Activated CD8-positive, alpha-beta memory T cell treated with anti-CD3 and anti-CD28 coated beads for 48 hours (primary cell): Measurements from ENCODE around the gene CUTA.

Source experiments
- DNase-seq, 3 experiments: peaks; one replicate each; pipeline ENCODE4 v3.0.0-alpha.2; 2020; ENCODE audit warnings: low read depth in 2 of 3, low spot score in 2 of 3

CUTA gene

DNA sequence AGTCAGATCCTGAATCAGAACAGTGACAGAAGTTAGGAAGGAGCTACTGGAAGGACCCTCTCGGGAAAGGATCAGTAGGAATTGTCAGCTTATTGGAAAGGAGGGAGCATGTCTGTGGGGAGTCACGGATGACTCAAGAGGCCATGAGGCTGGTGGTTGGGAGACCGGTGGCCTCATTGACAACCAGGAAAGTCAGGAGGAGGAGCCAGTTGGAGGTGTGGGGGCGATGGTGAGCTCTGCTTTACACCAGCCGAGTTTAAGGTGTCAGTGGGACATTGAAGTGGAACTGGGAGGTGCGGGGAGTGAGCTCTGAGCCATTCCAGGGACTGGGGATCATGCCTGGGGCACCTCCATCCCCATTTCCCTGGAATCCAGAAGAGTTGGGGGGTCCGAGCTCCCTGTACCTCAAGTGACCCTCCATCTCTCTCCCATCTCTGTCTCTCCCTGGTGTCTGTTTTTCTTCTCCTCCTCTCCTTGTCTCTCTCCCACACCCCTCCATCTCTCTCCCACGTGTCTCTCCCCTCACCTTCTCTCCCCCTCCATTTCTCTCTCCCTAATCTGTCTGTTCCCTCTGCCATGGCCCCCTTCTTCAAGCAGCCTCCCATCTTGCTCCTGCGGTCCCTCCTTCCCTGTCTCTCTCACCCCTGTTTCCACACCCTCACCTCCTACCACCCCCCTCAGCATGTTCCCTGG, 22.2 kb upstream of the CUTA start:
- DNase-seq = no peak

DNA sequence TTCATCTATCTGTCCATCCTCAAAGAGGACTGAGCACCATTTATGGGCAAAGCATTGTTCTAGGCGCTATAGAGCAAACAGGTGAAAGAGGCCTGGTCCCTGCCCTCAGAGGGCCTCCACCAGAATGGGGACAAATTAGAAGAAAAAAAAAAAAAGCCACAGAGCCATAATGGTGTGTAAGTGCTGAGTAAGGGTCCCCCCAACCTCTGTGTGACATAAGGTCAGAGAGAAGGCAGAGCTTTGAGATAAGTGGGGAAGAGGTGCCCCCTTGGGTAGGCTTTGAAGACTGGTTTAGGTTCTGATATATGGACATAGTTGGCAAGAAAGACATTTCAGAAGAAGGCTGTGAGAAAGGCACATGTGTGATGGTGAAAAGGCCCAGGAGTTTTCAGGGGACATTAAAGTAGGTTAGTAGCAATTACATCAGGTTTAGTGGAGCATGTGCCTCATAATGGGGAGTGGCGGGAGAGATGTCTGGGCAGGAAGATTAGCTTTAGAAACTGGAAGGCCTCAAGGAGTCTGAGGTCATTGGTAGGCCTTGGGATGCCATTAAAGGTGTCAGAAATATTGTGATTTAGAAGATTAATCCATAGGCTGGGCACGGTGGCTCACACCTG, 21.2 kb upstream of the CUTA start:
- DNase-seq = no peak

DNA sequence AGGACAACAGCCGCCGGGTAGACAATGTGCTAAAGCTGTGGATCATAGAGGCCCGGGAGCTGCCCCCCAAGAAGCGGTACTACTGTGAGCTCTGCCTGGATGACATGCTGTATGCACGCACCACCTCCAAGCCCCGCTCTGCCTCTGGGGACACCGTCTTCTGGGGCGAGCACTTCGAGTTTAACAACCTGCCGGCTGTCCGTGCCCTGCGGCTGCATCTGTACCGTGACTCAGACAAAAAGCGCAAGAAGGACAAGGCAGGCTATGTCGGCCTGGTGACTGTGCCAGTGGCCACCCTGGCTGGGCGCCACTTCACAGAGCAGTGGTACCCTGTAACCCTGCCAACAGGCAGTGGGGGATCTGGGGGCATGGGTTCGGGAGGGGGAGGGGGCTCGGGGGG, 19.8 kb upstream of the CUTA start:
- DNase-seq = no peak

DNA sequence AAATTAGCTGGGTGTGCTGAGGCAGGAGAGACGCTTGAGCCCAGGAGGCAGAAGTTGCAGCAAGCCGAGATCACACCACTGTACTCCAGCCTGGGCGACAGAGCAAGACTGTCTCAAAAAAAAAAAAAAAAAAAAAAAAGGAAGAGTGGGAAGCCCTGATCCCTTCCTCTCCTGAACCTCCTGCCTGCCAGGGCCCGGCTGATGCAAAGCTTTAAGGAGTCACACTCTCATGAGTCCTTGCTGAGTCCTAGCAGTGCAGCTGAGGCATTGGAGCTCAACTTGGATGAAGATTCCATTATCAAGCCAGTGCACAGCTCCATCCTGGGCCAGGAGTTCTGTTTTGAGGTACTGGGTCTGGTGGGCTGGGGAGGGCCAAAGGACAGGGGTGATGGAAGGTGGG, 17.1 kb upstream of the CUTA start:
- DNase-seq = no peak

DNA sequence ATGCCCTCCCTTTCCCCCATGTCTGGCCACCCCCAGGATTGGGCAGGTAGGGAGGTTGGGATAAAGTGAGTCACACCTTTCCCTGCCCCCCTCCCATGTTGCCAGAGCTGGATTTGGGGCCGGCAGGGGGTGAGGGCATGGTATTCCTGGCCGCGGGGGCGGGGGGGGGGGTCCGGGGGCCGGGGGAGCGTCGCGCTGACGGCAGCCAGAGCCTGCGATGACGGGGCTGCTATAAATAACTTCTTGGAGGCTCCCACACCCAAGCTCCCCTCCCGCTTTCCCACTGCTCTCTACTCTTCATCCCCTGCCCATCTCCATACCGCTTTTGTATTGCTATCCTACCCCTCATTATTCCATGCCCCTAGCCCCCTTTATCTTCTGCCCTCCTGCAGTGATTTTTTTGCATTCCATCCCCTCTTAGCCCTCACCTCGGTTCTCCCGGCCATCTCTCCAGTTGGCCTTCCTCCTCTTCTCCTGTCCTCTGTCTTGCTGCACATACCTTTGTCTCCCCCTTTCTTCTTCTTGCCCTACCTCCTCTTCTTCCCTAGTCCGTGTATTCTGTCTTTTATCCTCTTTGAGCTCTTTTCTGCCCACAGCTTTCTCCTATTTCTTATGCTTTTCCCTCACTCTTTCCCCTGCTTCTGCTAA, 15.8 kb upstream of the CUTA start:
- DNase-seq = no peak

DNA sequence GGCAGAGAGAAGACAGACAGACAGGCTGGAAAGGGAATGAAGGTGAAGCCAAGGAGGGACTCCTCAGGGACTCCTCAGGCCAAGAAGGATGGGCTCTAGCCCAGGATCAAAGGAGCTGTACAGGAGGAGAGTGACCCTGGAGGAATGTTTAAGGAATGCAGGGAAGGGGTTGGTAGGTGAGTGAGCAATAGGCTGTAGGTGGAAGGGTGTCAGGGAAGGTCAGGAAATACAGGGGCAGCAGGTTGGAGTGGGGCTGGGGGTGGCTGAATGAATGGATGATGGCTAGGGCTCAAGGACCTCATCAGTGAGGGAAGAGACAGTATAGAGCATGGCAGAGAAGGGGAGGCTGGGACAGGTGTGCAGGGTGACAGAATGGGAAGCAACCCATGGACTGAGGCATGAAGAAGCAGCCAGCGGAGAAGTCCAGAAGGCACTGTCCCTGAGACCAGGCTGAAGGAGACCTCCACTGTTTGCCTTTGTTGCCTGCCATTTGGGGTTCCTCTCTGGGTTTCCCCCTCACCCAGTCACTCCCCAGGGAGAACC, 15.2 kb upstream of the CUTA start:
- DNase-seq = no peak

DNA sequence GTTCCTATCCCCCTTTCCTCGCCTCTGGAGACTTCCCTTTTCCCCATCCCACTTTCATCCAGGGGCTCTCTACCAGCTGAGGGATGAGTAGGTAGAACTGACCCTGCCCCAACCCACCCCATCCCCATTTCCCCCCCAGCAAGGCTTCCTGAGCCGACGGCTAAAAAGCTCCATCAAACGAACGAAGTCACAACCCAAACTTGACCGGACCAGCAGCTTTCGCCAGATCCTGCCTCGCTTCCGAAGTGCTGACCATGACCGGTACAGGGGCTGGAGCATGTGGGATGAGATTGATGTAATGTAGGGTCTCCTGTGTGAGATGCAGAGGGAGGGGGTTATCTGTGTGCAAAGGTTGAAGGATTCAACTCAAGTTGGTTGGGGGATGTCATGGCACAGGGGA, 14.6 kb upstream of the CUTA start:
- DNase-seq = no peak

DNA sequence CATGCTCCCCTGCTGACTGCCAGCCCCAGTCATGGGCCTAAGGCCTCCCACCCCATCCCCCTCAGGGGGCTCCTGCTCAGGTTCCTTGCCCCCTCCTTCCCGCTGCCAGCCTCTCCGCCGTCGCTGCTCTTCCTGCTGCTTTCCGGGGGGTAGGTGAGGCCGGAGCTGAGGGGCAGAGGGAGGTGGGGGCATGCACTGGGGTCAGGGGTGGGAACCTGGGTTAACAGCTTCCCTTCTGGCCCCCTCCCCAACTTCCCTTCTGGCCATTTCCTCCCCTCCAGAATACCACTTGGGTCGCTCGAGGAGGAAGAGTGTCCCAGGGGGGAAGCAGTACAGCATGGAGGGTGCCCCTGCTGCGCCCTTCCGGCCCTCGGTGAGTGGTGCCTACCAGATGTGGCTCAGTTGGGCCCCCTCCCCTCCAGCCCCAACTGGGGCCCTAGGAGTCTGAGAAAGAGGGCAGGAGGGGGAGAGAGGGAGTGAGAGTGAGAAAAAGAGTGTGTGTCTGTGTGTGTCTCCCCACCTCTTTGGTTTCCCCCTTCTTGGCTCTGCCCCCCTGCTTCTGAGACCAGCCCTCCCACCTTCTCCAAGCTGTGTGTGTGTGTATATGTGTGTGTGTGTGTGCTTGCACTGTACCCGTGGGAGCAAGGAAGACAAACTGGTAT, 14.1 kb upstream of the CUTA start:
- DNase-seq = no peak

DNA sequence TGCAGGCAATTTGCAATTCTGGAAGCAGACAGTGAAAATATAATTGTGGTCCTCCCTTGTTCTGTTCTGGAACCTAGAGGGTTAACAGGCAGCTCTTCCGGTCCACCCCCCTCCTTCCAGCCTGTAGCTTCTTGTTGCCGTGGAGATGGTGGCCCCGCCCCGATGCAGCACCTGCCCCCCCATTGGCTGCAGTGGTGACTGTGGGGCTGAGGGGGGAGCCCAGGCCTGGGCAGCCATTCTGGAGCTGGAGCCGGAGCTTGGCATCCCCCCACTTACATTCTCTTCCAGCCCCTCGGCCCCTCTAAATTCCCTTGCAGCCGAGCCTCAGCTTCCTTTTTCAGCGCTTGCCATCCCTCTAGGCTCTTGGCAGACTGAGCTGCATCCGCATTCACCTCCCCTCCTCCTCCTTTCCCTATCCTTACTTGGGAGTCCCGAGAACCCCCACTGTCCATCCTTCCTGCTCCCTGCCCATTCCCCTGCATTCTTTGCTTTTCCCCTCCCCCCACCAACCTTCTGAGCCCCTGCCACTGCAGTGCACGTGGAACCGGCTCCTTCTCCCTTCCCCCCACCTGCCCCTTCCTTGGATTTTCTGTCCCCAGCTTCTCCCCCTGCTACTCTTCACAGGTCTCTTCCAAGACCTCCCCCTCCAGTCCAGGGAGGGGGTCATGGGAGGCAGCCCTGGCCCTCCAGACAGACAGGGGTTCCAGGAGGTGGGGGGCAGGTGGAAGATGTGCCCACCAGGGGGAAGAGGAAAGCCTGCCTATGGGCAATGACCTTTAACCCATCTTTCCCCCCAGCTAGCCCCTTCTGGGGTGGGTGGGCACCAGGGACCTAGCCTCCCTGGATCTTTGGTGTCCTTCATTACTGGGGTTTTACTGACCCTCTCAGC, 13.3 kb upstream of the CUTA start:
- DNase-seq = peak in 2 of 3 experiments; percentile 42 to 69

DNA sequence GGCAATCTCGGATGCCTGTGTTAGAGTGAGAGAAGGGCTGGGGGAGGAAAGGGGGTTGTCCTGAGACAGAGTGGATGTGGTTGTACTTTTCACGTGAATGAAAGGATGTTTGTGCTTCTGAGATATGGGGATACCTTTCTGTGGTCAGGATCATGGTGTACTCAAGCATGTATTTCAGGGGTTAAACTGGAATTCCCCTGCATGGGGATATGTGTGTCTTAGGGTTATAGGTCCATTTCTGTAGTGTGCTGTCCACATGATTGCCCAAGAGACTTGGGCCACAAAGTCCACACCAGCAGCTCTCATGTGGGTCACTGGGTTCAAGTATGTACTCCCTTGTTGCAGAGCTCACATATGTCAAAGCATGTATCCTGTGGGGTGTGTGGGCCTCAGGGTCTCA, 12.4 kb upstream of the CUTA start:
- DNase-seq = no peak

DNA sequence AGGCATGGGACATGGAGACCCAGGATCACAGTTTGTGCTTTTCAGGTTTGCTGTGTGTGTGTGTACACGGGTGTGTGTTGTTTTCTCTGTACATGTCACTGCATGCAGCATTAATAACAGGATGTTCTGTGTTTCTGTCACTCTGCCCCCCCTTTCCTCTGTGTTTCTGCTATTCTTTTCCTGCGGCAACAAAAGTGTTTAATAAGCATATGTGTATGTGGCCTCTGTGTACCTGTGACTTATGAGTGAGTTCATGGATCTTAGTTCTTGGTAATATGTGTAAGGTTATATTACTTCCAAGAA, 11.8 kb upstream of the CUTA start:
- DNase-seq = no peak

DNA sequence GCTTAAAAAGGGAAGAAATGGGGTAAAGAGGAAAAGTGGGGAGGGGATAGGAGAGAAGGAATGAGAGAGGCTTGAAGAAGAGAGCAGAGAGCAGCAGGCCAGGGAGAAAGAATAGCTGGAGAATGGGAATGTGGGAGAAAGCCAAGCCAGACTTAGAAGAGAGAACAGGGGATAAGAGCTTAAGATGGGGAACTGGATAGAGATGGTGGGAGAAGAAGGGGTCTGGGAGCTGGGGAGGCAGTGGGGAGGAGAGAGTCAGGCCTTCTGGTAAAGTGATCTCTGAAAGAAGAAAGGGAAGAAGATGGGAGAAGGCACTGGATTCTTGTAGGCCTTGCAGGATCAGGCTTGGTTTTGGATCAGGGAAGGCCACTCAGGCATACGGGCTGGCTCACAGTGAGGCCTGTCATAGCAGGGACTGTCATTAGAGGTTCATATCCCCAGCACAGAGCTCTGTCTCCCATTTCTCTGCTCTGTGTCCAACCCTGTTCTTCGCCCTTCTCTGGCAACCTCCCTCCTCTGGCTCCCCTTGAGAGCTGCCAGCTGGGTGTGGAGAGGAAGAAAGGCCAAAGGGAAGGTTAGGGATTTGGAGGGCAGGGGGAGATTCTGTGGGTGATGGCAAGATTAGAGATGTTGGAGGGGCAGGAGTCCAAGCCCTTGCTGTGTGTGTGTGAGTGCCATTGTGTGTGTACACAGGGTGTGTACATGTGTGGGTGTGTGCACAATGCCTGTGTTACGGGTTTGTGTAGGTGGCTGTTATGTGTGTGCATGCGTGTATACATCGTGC, 11.3 kb upstream of the CUTA start:
- DNase-seq = no peak

DNA sequence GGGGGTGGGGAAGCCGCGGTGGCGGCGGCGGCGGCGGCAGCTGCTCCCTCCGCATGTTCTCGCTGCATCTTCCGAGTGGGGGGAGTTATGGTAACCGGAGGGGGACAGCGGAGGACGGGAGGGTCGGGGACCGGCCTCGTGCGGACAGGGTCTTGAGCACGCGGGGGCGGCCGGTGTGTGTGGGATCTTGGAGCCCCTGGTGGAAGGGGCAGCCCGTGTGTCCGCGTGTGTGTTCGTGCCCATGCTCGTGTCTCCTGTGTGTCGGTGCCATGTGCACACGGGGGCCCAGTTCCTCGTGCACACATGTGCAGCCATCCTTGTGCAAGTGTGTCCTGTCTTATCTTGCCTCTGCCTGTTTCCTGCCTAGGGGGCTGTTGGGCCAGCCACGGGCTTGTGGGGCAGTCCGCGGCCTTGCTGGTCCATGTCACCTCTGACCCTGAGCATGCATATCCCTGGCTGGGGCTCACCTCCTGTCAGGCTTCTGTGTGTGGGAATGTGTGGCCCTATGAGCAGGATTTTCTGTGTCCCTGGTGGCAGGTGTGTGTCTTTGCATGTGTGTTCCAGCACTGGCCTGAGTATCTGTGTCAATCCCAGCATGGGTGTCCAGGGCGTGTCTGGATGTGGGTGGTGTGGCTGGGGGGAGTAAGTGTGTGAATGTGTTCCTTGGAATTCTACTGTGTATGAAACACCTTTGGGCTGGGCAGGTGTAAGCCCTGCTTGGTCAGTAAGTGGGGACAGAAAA, 10.5 kb upstream of the CUTA start:
- DNase-seq = no peak

DNA sequence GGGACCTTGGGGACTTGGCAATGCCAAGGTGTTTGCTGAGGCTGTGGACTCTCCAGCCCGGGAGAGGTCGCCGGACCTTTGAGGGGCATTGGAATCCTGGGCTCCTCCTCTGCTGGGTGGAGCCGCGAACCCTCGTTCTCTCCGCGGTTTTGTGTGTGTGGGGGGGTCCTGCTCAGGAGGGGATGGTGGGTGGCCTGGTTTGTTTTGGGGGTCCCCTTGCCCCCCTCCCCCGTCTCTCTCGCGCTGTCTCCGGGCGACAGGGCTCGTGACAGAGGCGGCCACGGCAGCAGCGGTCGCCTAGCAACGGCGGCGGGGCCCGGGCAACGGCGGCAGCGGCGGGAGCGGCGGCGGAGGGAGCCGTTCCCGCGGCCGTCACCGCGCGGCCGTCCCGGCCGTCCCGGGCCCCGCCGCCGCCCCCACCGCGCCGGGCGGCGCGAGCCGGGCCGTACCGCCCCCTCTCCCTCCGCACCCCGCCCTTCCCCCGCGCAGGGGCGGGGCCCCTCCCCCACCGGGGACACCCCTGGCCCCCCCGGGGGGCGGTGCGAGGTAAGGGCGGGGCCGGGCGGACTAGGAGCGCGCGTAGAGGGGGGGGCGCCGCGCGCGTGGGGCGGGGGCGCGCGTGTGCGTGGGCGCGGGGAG, 9.8 kb upstream of the CUTA start:
- peak in 1 of 3 experiments; percentile 28 for DNase-seq

DNA sequence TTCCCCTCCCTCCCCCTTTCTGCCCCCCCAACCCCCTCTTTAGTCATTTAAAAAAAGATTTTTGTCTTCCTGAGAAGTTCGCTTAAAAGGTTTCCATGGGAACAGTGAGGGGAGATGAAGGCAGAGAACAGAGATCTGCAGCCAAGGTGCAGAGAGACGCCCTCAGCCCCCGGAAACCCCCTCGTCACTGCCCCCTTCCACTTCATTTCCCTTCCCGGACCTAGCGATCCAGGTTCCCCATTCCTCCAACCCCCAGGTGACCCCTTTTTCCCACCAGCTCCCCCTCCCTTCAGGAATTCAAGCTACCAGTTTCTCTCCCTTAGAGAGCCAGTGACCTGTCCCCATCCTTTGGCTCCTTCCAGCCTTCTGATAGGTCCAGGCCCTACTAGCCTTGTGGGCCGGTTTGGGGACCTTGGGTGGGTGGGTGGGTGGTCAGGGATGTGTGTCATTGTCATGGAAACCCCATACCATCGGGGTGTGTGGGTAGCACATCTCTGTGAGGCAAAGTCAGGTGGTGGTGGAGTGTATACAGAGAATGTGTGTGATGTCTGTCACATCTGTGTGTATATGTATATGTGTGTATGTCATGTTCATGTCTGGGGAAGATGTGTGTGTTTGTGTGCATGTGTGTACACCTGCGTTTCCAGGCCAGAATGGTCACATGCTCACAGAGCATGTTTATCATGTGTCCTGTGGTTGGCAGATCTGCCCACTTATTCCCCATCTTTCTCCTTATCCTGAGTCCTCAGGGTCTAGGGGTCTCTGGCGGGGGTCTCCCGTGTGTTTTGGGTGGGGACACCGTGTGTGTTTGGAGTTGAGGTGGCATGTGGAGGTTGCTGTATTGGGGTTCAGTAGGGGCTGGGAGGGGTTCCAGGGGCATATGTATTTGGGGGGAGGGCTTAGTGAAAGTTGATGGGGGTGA, 8.9 kb upstream of the CUTA start:
- no peak for DNase-seq

DNA sequence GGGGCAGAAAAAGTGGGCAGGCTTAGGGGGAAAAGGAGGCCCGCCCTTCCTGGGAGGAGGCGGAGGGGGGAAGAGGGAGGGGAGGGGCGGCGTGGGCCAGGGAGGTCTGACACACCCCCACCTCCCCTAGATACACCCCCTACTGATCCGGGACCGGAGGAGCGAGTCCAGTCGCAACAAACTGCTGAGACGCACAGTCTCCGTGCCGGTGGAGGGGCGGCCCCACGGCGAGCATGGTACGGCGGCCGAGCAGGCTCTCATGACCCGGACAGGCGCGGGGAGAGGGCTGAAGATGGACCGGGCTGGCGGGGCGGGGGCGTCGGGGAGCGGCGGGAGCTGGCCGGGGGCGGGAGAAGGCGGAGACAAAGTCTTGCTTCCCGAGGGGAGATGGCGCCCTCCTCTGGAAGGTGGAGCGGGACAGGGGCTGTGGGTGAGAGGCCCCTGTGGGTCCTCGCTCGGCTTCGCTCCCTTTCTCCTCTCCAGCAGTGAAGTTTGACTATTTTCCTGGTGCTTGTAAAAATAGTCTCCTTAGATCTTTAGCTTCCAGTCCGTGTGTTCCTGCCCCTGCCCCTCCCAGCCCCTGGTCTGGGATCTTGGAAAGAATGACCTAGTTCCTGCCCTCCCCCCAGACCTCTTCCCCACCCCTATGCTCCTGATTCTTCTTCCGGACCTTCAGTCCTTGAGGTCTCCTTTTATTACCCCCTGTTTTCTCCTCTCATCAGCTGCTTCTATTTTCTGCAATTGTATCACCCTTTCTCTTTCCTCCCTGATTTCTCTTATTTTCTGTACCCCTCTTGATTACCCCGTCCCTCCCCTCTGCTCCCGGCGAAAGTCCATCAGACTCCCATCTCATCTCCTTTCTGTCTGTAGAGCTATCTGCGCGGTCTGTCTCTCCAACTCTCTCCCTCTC, 8.0 kb upstream of the CUTA start:
- peak in 2 of 3 experiments; percentile 56 to 68 for DNase-seq
